HG02885 (cell line): ENCODE results near the gene DYNC2I2.
A peak's percentile ranks its signal among the peaks of the same experiment; 100 is the strongest.
"Not testable (repeated sequence)": the region's sequence is repeated elsewhere in the genome, so short reads cannot be mapped to it uniquely, and the experiment has no call there.

ENCODE experiments used
- ATAC-seq: cut with Tn5 transposase; IDR thresholded peaks from one replicate; pipeline ENCODE4 v1.9.1; 2021; ENCODE audit warnings: mild to moderate bottlenecking; ENCODE audit not compliant: unreplicated experiment, poor library complexity

Gene DYNC2I2

GRCh38 chr9:128656416-128657343 is at the start of gene DYNC2I2:
Gene DYNC2I2 (minus strand): TSS chr9:128656847. CDS start chr9:128656726, 121 bp downstream.
- ATAC-seq, result peak; percentile 72

DNA sequence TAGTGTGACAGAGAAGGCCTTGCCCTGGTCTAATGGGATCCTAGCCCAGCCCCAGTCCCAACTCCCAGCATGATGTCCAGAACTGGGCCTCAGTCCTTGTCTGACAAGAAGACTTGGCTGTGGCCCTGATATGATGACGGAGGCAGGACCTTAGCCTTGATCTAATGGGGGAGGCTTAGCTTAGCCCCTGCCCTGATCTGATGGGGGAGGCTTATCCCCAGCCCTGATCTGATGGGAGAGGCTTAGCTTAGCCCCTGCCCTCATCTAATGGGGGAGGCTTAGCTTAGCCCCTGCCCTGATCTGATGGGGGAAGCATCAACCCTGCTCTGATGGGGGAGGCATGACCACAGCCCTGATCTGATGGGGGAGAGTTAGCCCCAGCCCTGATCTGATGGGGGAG is 49.4 kb upstream of the DYNC2I2 start:
- ATAC-seq, result no peak

- ATAC-seq, result no peak
Observed at GRCh38 chr9:128705051-128705965, 48.7 kb upstream of the DYNC2I2 start.

- no peak for ATAC-seq
Observed at GRCh38 chr9:128704356-128704670, 47.7 kb upstream of the DYNC2I2 start.

DNA sequence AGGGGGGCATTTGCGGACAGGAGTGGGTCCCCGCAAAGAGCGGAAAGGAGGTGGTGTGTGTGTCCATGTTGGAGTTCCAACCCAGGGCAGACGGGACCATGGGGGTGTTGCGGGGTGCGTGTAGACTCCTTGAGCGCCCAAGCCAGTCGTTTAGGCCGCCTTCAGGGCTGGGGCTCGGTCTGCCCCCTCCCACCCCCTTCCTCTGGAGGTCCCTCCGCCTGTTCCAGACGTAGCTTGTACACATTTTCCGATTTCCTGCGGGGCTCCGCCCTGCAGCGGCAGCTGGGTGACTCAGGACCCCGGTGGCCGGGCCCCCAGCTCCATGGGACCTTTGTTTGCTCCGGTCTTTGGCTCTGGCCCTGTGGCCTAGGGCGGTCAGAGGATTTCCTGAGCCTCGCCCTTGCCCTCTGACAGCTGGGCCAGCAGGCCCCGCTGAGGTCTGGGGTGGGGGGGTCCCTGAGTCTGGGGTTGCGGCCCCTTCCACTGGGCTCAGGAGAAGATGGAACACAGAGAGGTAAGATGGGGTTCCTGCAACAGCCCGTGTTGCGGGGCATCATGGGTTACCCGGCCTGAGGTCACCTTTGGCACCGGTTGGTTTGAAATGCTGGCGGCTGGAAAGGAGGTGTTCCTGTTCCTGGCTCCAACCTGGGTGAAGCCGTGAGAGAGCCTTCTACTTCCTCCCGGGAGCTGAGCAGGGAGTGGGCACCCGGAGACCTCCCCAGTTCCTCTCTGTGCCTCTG is 47.1 kb upstream of the DYNC2I2 start:
- ATAC-seq, result no peak

GRCh38 chr9:128702949-128703615 is 46.4 kb upstream of the DYNC2I2 start:
- no peak for ATAC-seq

GRCh38 chr9:128702445-128702948 is 45.9 kb upstream of the DYNC2I2 start, which contains the start of gene PKN3:
Gene PKN3 (plus strand): TSS chr9:128702503. CDS start chr9:128702916, 413 bp downstream.
- peak; percentile 78 for ATAC-seq

- no peak for ATAC-seq
Observed at GRCh38 chr9:128701227-128701854, 44.7 kb upstream of the DYNC2I2 start.

- not testable (repeated sequence) for ATAC-seq
Observed at GRCh38 chr9:128699096-128699795, 42.6 kb upstream of the DYNC2I2 start.

DNA sequence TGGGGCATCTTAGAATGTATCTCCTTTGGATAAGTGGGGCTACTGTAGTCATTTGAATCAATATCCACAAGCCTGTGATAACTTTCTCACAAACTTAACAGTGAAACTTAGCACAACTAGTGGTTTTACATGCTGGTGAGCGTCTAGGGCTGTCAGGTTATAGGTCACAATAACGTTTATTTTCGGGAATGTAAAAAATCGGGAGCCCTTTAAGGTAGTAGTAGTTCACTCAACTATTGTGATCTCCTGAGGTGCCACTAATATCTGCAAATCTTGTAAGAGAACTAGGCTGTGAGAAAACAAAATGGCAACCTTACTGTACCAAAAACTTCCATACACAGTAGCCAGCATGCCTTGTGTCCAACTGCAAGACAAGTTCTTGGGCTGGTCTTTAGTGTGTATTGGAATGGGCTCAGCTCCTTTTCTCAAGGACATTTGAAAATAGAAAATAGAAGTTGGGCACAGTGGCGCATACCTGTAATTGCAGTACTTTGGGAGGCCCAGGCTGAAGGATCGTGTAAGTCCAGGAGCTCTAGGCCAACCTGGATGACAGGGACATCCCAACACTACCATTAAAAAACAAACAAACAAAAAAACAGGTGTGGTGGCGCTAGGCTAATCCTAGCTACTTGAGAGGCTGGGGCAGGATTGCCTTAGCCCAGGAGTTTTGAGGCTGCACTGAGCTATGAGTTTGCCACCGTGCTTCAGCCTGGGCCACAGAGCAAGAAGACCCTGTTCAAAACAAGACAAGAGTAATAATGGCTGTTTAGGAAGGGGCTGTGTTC is 40.5 kb upstream of the DYNC2I2 start:
- ATAC-seq, result no peak

GRCh38 chr9:128694344-128694743 is 37.7 kb upstream of the DYNC2I2 start:
- ATAC-seq, result no peak

DNA sequence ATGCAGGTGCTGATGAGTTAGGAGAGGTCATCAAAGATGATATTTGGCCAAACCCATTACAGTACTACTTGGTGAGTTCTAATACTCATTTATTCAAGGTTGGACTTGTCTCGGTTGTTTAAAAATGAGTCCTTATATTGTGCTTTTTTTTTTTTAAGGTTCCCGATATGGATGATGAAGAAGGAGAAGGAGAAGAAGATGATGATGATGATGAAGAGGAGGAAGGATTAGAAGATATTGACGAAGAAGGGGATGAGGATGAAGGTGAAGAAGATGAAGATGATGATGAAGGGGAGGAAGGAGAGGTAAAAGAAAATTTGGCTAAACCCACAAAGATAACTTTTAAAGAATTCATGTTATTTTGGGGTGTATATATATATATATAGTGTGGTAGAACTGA is 37.1 kb upstream of the DYNC2I2 start:
- ATAC-seq, result not testable (repeated sequence)

DNA sequence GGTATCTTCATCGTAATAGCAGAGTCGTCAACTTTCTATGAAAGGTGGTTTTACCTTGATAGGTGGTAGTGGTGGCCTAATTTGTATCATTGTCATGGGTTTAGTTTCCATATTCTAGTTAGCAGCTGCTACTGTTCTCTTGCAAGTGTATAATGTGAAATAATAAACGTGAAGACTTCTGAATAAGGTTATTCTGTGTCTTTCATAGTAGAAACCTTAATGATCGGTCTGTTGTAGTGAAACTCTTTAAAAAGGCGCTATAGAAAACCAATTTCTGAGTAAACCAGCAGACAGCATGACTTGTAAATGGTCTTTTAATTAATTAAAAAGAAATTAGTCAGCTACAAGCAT is 34.0 kb upstream of the DYNC2I2 start:
- ATAC-seq, result no peak

- no peak for ATAC-seq
Observed at GRCh38 chr9:128689820-128690683, 33.4 kb upstream of the DYNC2I2 start.

DNA sequence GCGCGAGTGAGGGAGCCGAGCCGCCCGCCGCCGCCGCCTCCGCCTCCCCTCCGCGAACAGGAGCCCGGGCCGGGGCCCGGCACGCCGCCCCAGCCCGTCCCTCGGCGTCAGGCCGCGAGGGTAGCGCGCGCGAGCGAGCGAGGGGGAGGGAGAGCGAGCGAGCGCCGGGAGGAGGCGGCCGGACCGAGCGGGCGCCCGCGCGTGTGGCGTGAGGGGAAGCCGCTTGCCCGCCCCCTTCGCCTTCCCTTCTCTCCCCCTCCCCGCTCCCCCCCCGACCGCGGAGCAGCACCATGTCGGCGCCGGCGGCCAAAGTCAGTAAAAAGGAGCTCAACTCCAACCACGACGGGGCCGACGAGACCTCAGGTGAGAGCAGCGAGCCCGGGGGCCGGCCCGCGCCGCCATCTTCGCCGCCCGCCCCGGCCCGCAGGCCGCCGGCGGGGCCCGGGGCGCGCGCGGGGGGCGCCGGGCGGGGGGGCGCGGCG is 32.7 kb upstream of the DYNC2I2 start:
- peak; percentile 29 for ATAC-seq

DNA sequence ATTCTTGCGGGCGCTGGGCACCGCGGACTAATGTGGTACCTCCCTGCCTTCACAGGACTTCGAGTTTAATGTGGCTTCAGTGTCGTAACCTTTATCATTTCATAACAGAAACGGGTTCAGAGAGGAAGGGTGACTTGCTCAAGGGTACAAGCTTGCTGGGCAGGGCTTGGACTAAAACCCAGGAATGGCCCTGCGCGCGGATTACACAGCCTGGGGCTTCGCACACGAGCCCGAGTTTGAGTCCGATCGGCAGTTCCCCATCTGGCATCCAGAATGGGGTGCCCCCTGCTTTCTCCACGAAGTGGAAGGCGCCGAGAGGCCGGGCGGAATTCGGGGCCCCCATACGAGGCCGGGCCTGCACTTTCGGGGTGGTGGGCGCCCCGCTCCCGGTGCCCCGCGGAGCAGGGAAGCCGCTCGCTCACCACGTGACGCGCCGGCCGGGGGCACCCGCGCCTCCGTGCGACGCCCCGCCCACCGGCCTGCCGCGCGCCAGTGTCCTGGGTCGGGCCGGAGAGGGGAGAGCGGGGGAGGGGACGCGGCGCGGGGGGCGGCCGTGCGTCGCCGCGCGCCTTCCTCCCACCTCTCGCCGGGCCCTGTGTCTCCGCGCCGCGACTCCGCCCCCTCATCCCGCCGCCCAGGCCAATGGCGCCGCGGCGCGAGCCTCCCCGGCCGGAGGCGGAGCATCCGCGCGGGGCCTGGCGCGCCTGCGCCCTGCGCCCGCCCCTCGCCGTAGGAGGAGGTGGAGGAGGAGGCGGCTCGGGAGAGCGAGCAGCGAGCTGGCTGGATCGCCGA is 32.0 kb upstream of the DYNC2I2 start, which contains the start of gene SET:
Gene SET (plus strand): TSS at position 722 of the 792 bp plus-strand sequence. CDS start 361 bp downstream, outside the sequence.
- ATAC-seq, result peak; percentile 80
